HCT116 (cell line): ENCODE results near the gene DOK6.
"Not testable (repeated sequence)": the region's sequence is repeated elsewhere in the genome, so short reads cannot be mapped to it uniquely, and the experiment has no call there.

ENCODE experiments used
- FOSL1 ChIP-seq: IDR thresholded peaks from 2 replicates; pipeline ENCODE4 v1.6.1; 2012; ENCODE audit warnings: low read depth
- SIN3A ChIP-seq: IDR thresholded peaks from 2 replicates; pipeline ENCODE4 v1.6.1; 2012; ENCODE audit warnings: low read depth
- SRF ChIP-seq: IDR thresholded peaks from 2 replicates; pipeline ENCODE4 v1.6.1; 2012; ENCODE audit warnings: low read depth
- TCF7L2 ChIP-seq: IDR thresholded peaks from 2 replicates; pipeline ENCODE4 v1.7.0; 2011; ENCODE audit warnings: borderline replicate concordance, inconsistent platforms; ENCODE audit not compliant: insufficient read depth, insufficient read length; ENCODE audit errors: extremely low read depth
- TF ChIP-seq, protein P1 (sequence below), 3 experiments: fragments of 200-600 bp in 1 of 3; sonication (generic) in 1 of 3; IDR thresholded peaks in 2 of 3; conservative IDR thresholded peaks in 1 of 3; 2 replicates each; pipeline ENCODE4 v1.5.1; 2012 to 2017; ENCODE audit warnings: low read depth in 2 of 3, low read length in 2 of 3, antibody characterized with exemption in 1 of 3, borderline replicate concordance in 1 of 3, control low read depth in 1 of 3, mild to moderate bottlenecking in 1 of 3, mixed read lengths in 1 of 3, mixed run types in 1 of 3, moderate library complexity in 1 of 3; ENCODE audit not compliant: insufficient read depth in 1 of 3

GRCh38 chr18:69834980-69835379 lies 434.3 kb downstream of the DOK6 start:
- TF ChIP-seq TCF7L2, FOSL1, SRF, SIN3A: not testable (repeated sequence)
- TF ChIP-seq, protein P1, sequence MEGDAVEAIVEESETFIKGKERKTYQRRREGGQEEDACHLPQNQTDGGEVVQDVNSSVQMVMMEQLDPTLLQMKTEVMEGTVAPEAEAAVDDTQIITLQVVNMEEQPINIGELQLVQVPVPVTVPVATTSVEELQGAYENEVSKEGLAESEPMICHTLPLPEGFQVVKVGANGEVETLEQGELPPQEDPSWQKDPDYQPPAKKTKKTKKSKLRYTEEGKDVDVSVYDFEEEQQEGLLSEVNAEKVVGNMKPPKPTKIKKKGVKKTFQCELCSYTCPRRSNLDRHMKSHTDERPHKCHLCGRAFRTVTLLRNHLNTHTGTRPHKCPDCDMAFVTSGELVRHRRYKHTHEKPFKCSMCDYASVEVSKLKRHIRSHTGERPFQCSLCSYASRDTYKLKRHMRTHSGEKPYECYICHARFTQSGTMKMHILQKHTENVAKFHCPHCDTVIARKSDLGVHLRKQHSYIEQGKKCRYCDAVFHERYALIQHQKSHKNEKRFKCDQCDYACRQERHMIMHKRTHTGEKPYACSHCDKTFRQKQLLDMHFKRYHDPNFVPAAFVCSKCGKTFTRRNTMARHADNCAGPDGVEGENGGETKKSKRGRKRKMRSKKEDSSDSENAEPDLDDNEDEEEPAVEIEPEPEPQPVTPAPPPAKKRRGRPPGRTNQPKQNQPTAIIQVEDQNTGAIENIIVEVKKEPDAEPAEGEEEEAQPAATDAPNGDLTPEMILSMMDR (IDR thresholded peaks at IDR 0.05 in 2 of 3, conservative IDR thresholded peaks at IDR 0.05 in 1 of 3; ENCODE audit: borderline replicate concordance in 1 of 3, insufficient read depth in 1 of 3, low read depth in 2 of 3, low read length in 2 of 3): not testable (repeated sequence)
